T-cell (primary cell): ENCODE results near the gene ENOX1. TPM values are rescaled to one million over a fixed set of nuclear protein-coding genes. Genes with fewer than 3 reads are reported as not detected.
A peak's percentile ranks its signal among the peaks of the same experiment; 100 is the strongest.

Source experiments
- ATAC-seq, 4 experiments: fragments of 200-7000 bp in 3 of 4; fragments of 150-1000 bp in 1 of 4; cut with Tn5 transposase; replicated peaks in 1 of 4; 1 replicate in 3 of 4; 2 replicates in 1 of 4; pipeline ENCODE4 v1.10.0; 2021; ENCODE audit warnings: moderate library complexity in 3 of 4, mild to moderate bottlenecking in 2 of 4, moderate number of reproducible peaks in 1 of 4
- CTCF ChIA-PET, 2 donors: fragments of 300-600 bp; sonication (Branson Sonifier 250); formaldehyde crosslinking; loops; one replicate each; lab custom pipeline; 2022; ENCODE audit warnings: antibody characterized with exemption in 2 of 2; lab: Charles Lee
- POLR2A ChIA-PET, 2 donors: fragments of 300-600 bp; sonication (Branson Sonifier 250); formaldehyde crosslinking; loops; one replicate each; lab custom pipeline; 2022; ENCODE audit warnings: antibody characterized with exemption in 2 of 2; lab: Charles Lee
- DNase-seq, 35 experiments: peaks; one replicate each; pipeline versions ENCODE4 v3.0.0 to v3.0.0-alpha.2; 2013 to 2023
- H3K27ac ChIP-seq: one replicate; pipeline ENCODE4 v1.5.1; 2013; ENCODE audit warnings: low read length
- H3K27me3 ChIP-seq, 2 experiments: replicated peaks in 1 of 2; 1 replicate in 1 of 2; 2 replicates in 1 of 2; pipeline versions ENCODE4 v1.6.1 to v1.7.0; 2013; ENCODE audit warnings: low read length in 1 of 2, mixed read lengths in 1 of 2; ENCODE audit not compliant: control insufficient read depth in 2 of 2, insufficient read depth in 2 of 2; ENCODE audit errors: extremely low read depth in 1 of 2
- H3K36me3 ChIP-seq, 2 donors: 1 replicate in 1 of 2; 2 replicates in 1 of 2; pipeline versions ENCODE4 v1.6.1 to v1.7.0; 2013; ENCODE audit warnings: low read length in 1 of 2; ENCODE audit not compliant: control insufficient read depth in 2 of 2, insufficient read depth in 1 of 2; ENCODE audit errors: extremely low read depth in 1 of 2
- H3K4me1 ChIP-seq, 2 experiments: 1 replicate in 1 of 2; 2 replicates in 1 of 2; pipeline versions ENCODE4 v1.6.1 to v1.7.0; 2013; ENCODE audit warnings: low read length in 2 of 2, mixed read lengths in 1 of 2; ENCODE audit not compliant: insufficient read depth in 2 of 2, control insufficient read depth in 1 of 2; ENCODE audit errors: extremely low read depth in 1 of 2
- H3K4me3 ChIP-seq, 2 donors: 1 replicate in 1 of 2; 2 replicates in 1 of 2; pipeline versions ENCODE4 v1.5.1 to v1.7.0; 2013; ENCODE audit warnings: mild to moderate bottlenecking in 2 of 2, low read length in 1 of 2, moderate library complexity in 1 of 2; ENCODE audit not compliant: control insufficient read depth in 1 of 2; ENCODE audit errors: extremely low read depth in 1 of 2
- H3K9me3 ChIP-seq: 2 replicates; pipeline ENCODE4 v1.7.0; 2013
- H3K27ac Mint-ChIP-seq, 2 donors: one replicate each; pipeline ENCODE4 v1.8.0; 2020 to 2021; ENCODE audit warnings: mild to moderate bottlenecking in 2 of 2, mixed read lengths in 2 of 2
- H3K27me3 Mint-ChIP-seq, 2 donors: one replicate each; pipeline ENCODE4 v1.8.0; 2021 to 2022; ENCODE audit warnings: mixed read lengths in 2 of 2
- H3K36me3 Mint-ChIP-seq: one replicate; pipeline ENCODE4 v1.8.0; 2021; ENCODE audit warnings: mixed read lengths
- H3K4me1 Mint-ChIP-seq, 3 donors: one replicate each; pipeline ENCODE4 v1.8.0; 2020 to 2022; ENCODE audit warnings: mixed read lengths in 3 of 3, mild to moderate bottlenecking in 1 of 3
- H3K4me3 Mint-ChIP-seq, 3 donors: one replicate each; pipeline ENCODE4 v1.8.0; 2020 to 2022; ENCODE audit warnings: mild to moderate bottlenecking in 3 of 3, mixed read lengths in 3 of 3, moderate library complexity in 3 of 3
- H3K9me3 Mint-ChIP-seq, 3 donors: one replicate each; pipeline ENCODE4 v1.8.0; 2020 to 2022; ENCODE audit warnings: mixed read lengths in 3 of 3
- WGBS: methylation state at CpG from one replicate; pipeline ENCODE4 v1.1.5; 2013; ENCODE audit warnings: missing lambda C conversion rate; ENCODE audit not compliant: insufficient coverage; 5-methylcytosine and 5-hydroxymethylcytosine counted together
- total RNA-seq, 35 experiments: library from RNA in 6 of 35; stranded (reverse) in 6 of 35; fragments of 120-200 nt in 1 of 35; gene quantifications; one replicate each; pipeline versions ENCODE4 v1.2.1 to v1.2.4 and lab custom pipeline; 2013 to 2026

Gene ENOX1
- total RNA-seq, 5 donors from 2014 or later (not counting 1 experiment from before 2014, with no cell fraction given) = 0.10 TPM; not detected in 4

GRCh38 chr13:43792076-43792881 lies 5.5 kb upstream of the ENOX1 start:
- H3K27ac Mint-ChIP-seq = no peak overlapping the region
- Histone ChIP-seq H3K36me3 (no peaks in the 10 kb centered on the region), H3K27ac (no peak overlapping the region), H3K4me1 (peaks cover 0 to 4% of the 10 kb centered on the region in 2 experiments), H3K4me3 (no peak overlapping the region), H3K27me3 (peaks cover 8 to 14% of the 10 kb centered on the region in 2 experiments), H3K9me3 (no peaks in the 10 kb centered on the region)
- H3K27me3 Mint-ChIP-seq = peaks cover 28 to 32% of the 10 kb centered on the region in 2 donors
- ChIA-PET CTCF (interaction anchor here in 1 of 2 donors (0.7 to 1.1 kb wide), 2 partner anchors 9 to 1549 kb away, joined by 3 read pairs; no protein-coding TSS in a partner anchor), POLR2A (interaction anchor here in 1 of 2 donors (0.5 to 0.6 kb wide), 2 partner anchors 911 to 1843 kb away, joined by 4 to 5 read pairs; no protein-coding TSS in a partner anchor)
- no CpG with 5 or more reads among the region's 3 CpGs for WGBS
- no peaks in the 10 kb centered on the region for H3K9me3 Mint-ChIP-seq
- H3K4me1 Mint-ChIP-seq = peaks cover 0 to 8% (median 7%) of the 10 kb centered on the region in 3 donors
- H3K36me3 Mint-ChIP-seq = no peaks in the 10 kb centered on the region
- H3K4me3 Mint-ChIP-seq = no peak overlapping the region
- DNase-seq (no peak), ATAC-seq (no peak)

GRCh38 chr13:43787997-43788396 lies 1.2 kb upstream of the ENOX1 start:
- ChIA-PET POLR2A (no interaction called here), CTCF (no interaction called here)
- peaks cover 0 to 16% of the 10 kb centered on the region in 2 experiments for H3K4me1 ChIP-seq
- no CpG with 5 or more reads among the region's 2 CpGs for WGBS
- Mint-ChIP-seq H3K9me3 (no peaks in the 10 kb centered on the region), H3K27ac (no peak overlapping the region), H3K4me3 (peak overlapping the region; percentile 62 to 76 (median 69)), H3K36me3 (no peaks in the 10 kb centered on the region), H3K27me3 (peaks cover 33 to 37% of the 10 kb centered on the region in 2 donors), H3K4me1 (peaks cover 9 to 19% (median 16%) of the 10 kb centered on the region in 3 donors)
- H3K4me3 ChIP-seq = no peak overlapping the region
- no peaks in the 10 kb centered on the region for H3K9me3 ChIP-seq
- H3K27ac ChIP-seq = no peak overlapping the region
- DNase-seq = no peak
- H3K36me3 ChIP-seq = no peaks in the 10 kb centered on the region
- no peak for ATAC-seq
- peaks cover 8 to 32% of the 10 kb centered on the region in 2 experiments for H3K27me3 ChIP-seq

GRCh38 chr13:43787518-43787891 lies 733 bp upstream of the ENOX1 start:
- H3K9me3 ChIP-seq = no peaks in the 10 kb centered on the region
- H3K27me3 Mint-ChIP-seq = peaks cover 34 to 37% of the 10 kb centered on the region in 2 donors
- H3K4me3 Mint-ChIP-seq = peak overlapping the region; percentile 62 to 76 (median 69)
- H3K4me3 ChIP-seq = peak overlapping the region in 1 of 2 donors; percentile 67
- H3K27ac ChIP-seq = no peak overlapping the region
- ATAC-seq = no peak
- no peak overlapping the region for H3K27ac Mint-ChIP-seq
- H3K4me1 Mint-ChIP-seq = peaks cover 9 to 19% (median 16%) of the 10 kb centered on the region in 3 donors
- DNase-seq = no peak
- POLR2A ChIA-PET = no interaction called here
- no peaks in the 10 kb centered on the region for H3K9me3 Mint-ChIP-seq
- H3K36me3 ChIP-seq = no peaks in the 10 kb centered on the region
- CTCF ChIA-PET = no interaction called here
- peaks cover 8 to 31% of the 10 kb centered on the region in 2 experiments for H3K27me3 ChIP-seq
- H3K36me3 Mint-ChIP-seq = no peaks in the 10 kb centered on the region
- peaks cover 0 to 16% of the 10 kb centered on the region in 2 experiments for H3K4me1 ChIP-seq
- 13% methylated on average over 3 of the region's 9 CpGs for WGBS

- Mint-ChIP-seq H3K27me3 (peaks cover 34 to 43% of the 10 kb centered on the region in 2 donors), H3K4me1 (peaks cover 9 to 19% (median 16%) of the 10 kb centered on the region in 3 donors), H3K4me3 (peak overlapping the region in 2 of 3 donors; percentile 60 to 76), H3K9me3 (no peaks in the 10 kb centered on the region), H3K36me3 (no peaks in the 10 kb centered on the region), H3K27ac (no peak overlapping the region)
- H3K27ac ChIP-seq = no peak overlapping the region
- POLR2A ChIA-PET = no interaction called here
- peaks cover 8 to 31% of the 10 kb centered on the region in 2 experiments for H3K27me3 ChIP-seq
- WGBS = 3% methylated on average over 23 of the region's 28 CpGs
- no peaks in the 10 kb centered on the region for H3K36me3 ChIP-seq
- CTCF ChIA-PET = interaction anchor here in 1 of 2 donors (0.5 kb wide), 1 partner anchor 31 kb away, joined by 4 read pairs; no protein-coding TSS in a partner anchor
- H3K4me3 ChIP-seq = peak overlapping the region; percentile 7 to 67
- DNase-seq (peak in 1 of 35 experiments; percentile 10), ATAC-seq (peak in 3 of 4 experiments; percentile 16 to 36 (median 26))
- H3K4me1 ChIP-seq = peaks cover 0 to 16% of the 10 kb centered on the region in 2 experiments
- no peaks in the 10 kb centered on the region for H3K9me3 ChIP-seq
These were observed 353 bp downstream of the ENOX1 start for GRCh38 chr13:43786472-43786765.

GRCh38 chr13:43785650-43786471 lies 911 bp downstream of the ENOX1 start:
- peaks cover 8 to 31% of the 10 kb centered on the region in 2 experiments for H3K27me3 ChIP-seq
- WGBS = 2% methylated on average over 54 of the region's 76 CpGs
- peaks cover 34 to 43% of the 10 kb centered on the region in 2 donors for H3K27me3 Mint-ChIP-seq
- no peaks in the 10 kb centered on the region for H3K36me3 ChIP-seq
- POLR2A ChIA-PET = no interaction called here
- DNase-seq = peak in 1 of 35 experiments; percentile 8
- H3K4me3 ChIP-seq = peak overlapping the region; percentile 7 to 67
- H3K9me3 Mint-ChIP-seq = no peaks in the 10 kb centered on the region
- CTCF ChIA-PET = interaction anchor here in 1 of 2 donors (0.5 kb wide), 1 partner anchor 31 kb away, joined by 4 read pairs; no protein-coding TSS in a partner anchor
- H3K27ac ChIP-seq = no peak overlapping the region
- peak; percentile 34 to 52 (median 38) for ATAC-seq
- H3K9me3 ChIP-seq = no peaks in the 10 kb centered on the region
- peaks cover 9 to 19% (median 16%) of the 10 kb centered on the region in 3 donors for H3K4me1 Mint-ChIP-seq
- peak overlapping the region; percentile 70 to 78 (median 76) for H3K4me3 Mint-ChIP-seq
- H3K36me3 Mint-ChIP-seq = no peaks in the 10 kb centered on the region
- H3K27ac Mint-ChIP-seq = no peak overlapping the region
- H3K4me1 ChIP-seq = peaks cover 0 to 16% of the 10 kb centered on the region in 2 experiments

GRCh38 chr13:43785261-43785649 lies 1.5 kb downstream of the ENOX1 start:
- 83% methylated on average over 7 of the region's 10 CpGs for WGBS
- POLR2A ChIA-PET = no interaction called here
- H3K27me3 Mint-ChIP-seq = peaks cover 34 to 39% of the 10 kb centered on the region in 2 donors
- no peaks in the 10 kb centered on the region for H3K36me3 Mint-ChIP-seq
- Histone ChIP-seq H3K9me3 (no peaks in the 10 kb centered on the region), H3K4me3 (peak overlapping the region in 1 of 2 donors; percentile 67), H3K27me3 (peaks cover 8 to 31% of the 10 kb centered on the region in 2 experiments), H3K4me1 (peaks cover 0 to 16% of the 10 kb centered on the region in 2 experiments), H3K36me3 (no peaks in the 10 kb centered on the region), H3K27ac (no peak overlapping the region)
- H3K4me1 Mint-ChIP-seq = peaks cover 9 to 19% (median 16%) of the 10 kb centered on the region in 3 donors
- peak overlapping the region; percentile 48 to 76 (median 50) for H3K4me3 Mint-ChIP-seq
- H3K27ac Mint-ChIP-seq = no peak overlapping the region
- ATAC-seq (no peak), DNase-seq (no peak)
- H3K9me3 Mint-ChIP-seq = no peaks in the 10 kb centered on the region
- CTCF ChIA-PET = no interaction called here
